ENCODE data around the gene NLRC5. TPM values are rescaled to one million over a fixed set of nuclear protein-coding genes. Genes with fewer than 3 reads are reported as not detected.
A peak's percentile ranks its signal among the peaks of the same experiment; 100 is the strongest.

NLRC5 gene
- total RNA-seq, 1 donor from 2014 or later, result 44.9 TPM

DNA sequence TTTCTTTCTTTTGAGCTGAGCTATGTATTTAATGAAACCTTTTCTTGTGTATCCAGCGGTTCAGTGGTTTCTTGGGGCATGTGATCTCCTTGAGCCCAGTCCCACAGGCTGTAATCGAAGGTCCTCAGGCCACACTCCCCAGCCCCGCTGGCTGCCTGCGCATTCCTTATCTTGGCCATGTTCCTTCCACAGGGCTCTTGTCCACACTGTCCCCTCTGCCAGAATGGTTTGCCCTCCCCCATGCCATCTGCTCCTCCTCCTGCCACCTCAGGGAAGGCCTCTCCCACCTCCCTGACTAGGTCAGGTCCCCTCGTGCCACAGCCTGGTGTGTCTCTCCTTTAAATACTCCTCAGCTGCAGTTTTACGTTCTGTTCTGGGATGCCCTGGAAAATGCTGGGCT is 12.1 kb upstream of the NLRC5 start:
- Histone ChIP-seq H3K36me3 (no peaks in the 10 kb centered on the region), H3K4me1 (no peaks in the 10 kb centered on the region), H3K4me3 (no peak overlapping the region), H3K27ac (no peak overlapping the region), H3K9me3 (no peaks in the 10 kb centered on the region), H3K27me3 (no peaks in the 10 kb centered on the region)
- ATAC-seq (peak; percentile 6), DNase-seq (no peak)
- intact Hi-C loops (cut with DNase I), result no loop called here
- TF ChIP-seq, protein P1, sequence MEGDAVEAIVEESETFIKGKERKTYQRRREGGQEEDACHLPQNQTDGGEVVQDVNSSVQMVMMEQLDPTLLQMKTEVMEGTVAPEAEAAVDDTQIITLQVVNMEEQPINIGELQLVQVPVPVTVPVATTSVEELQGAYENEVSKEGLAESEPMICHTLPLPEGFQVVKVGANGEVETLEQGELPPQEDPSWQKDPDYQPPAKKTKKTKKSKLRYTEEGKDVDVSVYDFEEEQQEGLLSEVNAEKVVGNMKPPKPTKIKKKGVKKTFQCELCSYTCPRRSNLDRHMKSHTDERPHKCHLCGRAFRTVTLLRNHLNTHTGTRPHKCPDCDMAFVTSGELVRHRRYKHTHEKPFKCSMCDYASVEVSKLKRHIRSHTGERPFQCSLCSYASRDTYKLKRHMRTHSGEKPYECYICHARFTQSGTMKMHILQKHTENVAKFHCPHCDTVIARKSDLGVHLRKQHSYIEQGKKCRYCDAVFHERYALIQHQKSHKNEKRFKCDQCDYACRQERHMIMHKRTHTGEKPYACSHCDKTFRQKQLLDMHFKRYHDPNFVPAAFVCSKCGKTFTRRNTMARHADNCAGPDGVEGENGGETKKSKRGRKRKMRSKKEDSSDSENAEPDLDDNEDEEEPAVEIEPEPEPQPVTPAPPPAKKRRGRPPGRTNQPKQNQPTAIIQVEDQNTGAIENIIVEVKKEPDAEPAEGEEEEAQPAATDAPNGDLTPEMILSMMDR (IDR thresholded peaks at IDR 0.05), result no peak

DNA sequence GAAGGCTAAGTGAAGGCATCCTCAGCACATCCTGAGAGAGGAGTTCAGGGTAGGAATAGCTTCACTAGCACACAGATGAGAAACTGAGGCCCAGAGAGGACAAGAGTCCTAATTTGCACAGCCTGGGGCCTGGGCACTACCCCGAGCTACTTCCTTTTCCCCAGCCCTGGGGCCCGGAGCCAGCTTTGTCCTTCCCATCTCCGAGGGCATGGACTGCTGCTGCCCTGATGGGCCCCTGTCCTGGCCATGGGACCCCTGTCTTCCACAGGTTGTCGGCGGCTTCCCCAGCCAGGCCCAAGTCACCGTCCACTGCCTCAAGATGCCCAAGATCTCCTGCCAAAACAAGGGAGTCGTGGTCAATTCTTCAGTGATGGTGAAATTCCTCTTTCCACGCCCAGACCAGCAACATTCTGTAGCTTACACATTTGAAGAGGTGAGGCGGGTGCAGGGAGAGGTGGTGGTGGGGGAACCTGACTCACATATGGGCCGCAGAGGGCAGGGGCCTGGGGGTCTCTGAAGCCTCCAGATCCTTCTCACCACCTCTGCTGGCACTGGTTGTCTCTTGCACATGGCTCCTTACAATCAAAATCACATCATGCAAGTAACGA is 11.4 kb upstream of the NLRC5 start:
- TF ChIP-seq, protein P1 (IDR thresholded peaks at IDR 0.05), result no peak
- H3K27ac ChIP-seq, result no peak overlapping the region
- no peak for DNase-seq

DNA sequence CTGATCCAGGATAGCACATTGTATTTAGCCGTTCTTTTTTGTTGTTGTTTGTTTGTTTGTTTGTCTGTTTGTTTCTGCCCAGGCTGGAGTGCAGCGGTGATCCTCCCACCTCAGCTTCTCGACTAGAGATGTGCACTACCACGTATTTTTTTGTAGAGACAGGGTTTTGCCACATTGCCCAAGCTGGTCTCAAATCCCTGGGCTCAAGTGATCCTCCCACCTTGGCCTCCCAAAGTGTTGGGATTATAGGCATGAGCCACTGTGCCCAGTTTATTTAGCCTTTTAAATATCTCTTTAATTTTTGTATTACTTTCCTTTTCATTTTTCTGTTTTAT is 9.2 kb upstream of the NLRC5 start:
- ATAC-seq (no peak), DNase-seq (no peak)
- Histone ChIP-seq H3K4me1 (no peaks in the 10 kb centered on the region), H3K36me3 (no peaks in the 10 kb centered on the region), H3K4me3 (no peak overlapping the region), H3K27ac (no peak overlapping the region), H3K27me3 (no peaks in the 10 kb centered on the region), H3K9me3 (no peaks in the 10 kb centered on the region)
- intact Hi-C loops (cut with DNase I), result no loop called here
- TF ChIP-seq, protein P1 (IDR thresholded peaks at IDR 0.05), result no peak

More for the DNA sequence above, 11.4 kb upstream of the NLRC5 start:
- intact Hi-C loops (cut with DNase I), result no loop called here
- peak; percentile 10 for ATAC-seq
- Histone ChIP-seq H3K27me3 (no peaks in the 10 kb centered on the region), H3K4me1 (no peaks in the 10 kb centered on the region), H3K4me3 (no peak overlapping the region), H3K36me3 (no peaks in the 10 kb centered on the region), H3K9me3 (no peaks in the 10 kb centered on the region)

DNA sequence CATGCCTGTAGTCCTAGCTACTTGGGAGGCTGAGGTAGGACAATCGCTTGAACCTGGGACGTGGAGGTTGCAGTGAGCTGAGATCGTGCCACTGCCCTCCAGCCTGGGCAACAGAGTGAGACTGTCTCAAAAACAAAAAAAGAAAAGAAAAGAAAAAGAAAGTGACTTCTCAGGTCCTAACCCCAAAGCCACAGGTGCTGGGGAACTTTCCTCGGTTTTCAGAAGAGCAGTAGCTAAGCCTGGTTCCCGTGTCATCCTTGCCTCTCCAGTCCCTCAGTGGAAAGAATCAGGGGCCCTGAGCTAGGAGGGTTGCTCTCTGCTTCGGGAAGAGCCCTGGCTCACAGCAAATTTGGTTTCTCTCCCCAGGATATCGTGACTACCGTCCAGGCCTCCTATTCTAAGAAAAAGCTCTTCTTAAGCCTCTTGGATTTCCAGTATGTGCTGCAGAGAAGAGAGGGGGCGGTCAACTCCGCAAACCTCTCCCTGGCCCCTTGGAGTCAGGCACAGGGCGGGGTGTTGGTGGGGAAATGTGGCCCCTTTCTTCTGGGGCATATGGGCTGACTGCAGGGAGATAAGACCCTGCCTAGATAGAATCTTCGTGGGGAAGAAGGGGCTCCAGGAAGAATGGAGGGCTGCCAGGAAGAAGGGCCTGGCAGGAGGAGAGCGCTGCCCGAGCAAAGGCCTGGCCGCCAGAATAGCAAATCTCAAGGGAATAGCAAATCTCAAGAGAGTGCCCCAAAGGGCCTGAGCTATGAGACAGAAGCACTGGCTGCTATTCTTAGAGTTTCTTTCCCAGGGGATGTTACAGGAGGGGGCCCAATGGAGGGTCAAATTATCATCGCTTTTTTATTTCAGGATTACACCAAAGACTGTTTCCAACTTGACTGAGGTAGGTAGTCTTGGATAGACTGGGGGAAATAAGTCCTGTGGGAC is 8.3 kb upstream of the NLRC5 start:
- ATAC-seq (no peak), DNase-seq (no peak)
- TF ChIP-seq, protein P1 (IDR thresholded peaks at IDR 0.05), result no peak
- intact Hi-C loops (cut with DNase I), result no loop called here
- H3K9me3 ChIP-seq, result no peaks in the 10 kb centered on the region
- H3K4me1 ChIP-seq, result no peaks in the 10 kb centered on the region
- no peaks in the 10 kb centered on the region for H3K27me3 ChIP-seq
- H3K36me3 ChIP-seq, result no peaks in the 10 kb centered on the region
- H3K27ac ChIP-seq, result no peak overlapping the region
- no peak overlapping the region for H3K4me3 ChIP-seq

DNA sequence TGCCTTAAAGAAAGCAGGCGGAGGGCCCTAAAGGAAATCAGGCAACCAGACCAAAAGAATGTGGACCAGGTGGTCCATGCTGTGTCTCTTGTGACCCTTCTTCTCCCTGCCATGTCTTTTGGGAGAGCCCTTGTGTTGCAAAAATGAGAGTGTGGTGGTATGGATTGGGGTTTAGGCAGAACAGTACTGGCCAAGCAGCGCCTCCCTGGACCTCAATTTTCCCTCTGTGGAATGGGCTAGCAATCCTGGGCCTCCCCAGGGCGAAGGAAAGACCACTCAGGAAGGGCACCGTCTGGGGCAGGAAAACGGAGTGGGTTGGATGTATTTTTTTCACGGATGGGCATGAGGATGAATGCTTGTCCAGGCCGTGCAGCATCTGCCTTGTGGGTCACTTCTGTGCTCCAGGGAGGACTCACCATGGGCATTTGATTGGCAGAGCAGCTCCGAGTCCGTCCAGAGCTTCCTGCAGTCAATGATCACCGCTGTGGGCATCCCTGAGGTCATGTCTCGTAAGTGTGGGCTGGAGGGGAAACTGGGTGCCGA is 7.6 kb upstream of the NLRC5 start:
- DNase-seq (no peak), ATAC-seq (no peak)
- Histone ChIP-seq H3K4me1 (no peaks in the 10 kb centered on the region), H3K4me3 (no peak overlapping the region), H3K27me3 (no peaks in the 10 kb centered on the region), H3K9me3 (no peaks in the 10 kb centered on the region), H3K36me3 (no peaks in the 10 kb centered on the region), H3K27ac (no peak overlapping the region)
- intact Hi-C loops (cut with DNase I), result no loop called here
- TF ChIP-seq, protein P1 (IDR thresholded peaks at IDR 0.05), result no peak
